Dermis blood vessel endothelial cell (primary cell): ENCODE data around the gene ZDHHC14. TPM values are rescaled to one million over a fixed set of nuclear protein-coding genes. Genes with fewer than 3 reads are reported as not detected.

Experiments
- DNase-seq: peaks from one replicate; pipeline ENCODE4 v3.0.0; 2010
- total RNA-seq: library from RNA; depleted of rRNA; stranded (reverse); fragments of >200 nt; gene quantifications from 2 replicates; pipeline ENCODE4 v1.2.3, GENCODE V29; 2014

Gene ZDHHC14
- total RNA-seq, 1 donor from 2014 or later: 32.8 TPM

DNA sequence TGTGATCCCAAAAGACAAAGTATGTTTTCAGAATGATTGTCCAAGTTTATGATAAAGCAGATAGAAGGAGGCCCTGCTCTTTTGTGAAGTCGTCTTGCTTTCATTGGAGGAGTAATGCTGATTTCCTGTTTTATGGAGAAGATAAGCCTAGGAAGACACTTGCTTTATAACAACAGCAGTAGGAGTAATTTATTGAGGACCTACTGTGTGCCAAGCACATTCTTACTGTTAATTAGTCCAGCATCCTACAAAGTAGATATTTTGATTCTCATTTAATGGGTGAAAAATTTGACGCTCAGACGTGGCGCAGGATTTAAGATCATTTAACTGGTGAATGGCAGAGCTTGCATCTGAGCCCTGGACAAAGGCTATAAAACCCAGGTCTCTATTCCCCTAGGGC lies 87.6 kb downstream of the ZDHHC14 start:
- DNase-seq: no peak

DNA sequence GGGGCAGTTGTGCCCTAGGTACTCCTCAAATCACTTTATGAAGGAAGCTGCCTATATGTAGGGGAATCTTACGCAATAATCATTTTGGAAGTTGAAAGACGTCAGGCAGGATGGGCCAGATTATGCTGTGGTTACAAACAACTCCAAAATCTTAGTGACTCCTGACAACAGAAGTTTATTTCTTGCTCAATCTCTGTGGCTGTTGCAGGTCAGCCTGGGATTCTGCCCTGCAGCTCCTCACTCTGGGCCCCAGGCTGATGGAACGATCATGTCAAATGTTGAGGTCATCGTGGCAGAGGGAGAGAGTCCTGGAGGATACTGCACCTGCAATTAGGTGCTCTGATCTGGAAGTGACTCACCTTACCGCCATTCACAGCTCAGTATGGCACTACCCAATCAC lies 88.4 kb downstream of the ZDHHC14 start:
- DNase-seq: no peak

DNA sequence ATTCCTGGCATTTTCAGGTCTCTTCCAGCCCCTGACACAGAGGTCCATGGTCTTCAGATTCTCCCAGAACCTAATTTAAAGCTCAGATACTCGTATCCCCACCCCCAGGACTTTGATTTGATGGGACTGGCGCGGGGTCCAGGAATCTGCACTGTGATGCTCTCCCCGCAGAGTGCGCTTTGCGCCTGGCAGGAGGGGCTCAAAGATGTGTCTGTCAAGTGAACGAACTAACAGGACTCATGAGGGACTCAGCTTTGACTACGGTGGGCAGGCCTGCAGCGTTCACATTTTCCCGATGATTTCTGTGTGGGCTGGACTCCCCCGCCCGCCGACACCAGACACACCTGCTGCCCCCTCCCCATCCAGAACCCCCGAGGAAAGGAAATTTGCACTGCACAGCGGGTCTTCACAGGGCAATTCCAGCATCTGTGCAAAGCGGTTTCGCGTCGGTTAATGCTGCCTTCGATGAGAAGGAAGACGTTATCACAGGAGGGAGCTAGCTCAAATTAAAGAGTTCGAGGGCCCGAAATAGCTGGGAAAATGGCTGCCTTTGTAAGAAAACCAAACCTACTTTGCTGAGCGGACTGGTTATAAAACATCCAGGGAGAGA lies 90.2 kb downstream of the ZDHHC14 start:
- DNase-seq: no peak

DNA sequence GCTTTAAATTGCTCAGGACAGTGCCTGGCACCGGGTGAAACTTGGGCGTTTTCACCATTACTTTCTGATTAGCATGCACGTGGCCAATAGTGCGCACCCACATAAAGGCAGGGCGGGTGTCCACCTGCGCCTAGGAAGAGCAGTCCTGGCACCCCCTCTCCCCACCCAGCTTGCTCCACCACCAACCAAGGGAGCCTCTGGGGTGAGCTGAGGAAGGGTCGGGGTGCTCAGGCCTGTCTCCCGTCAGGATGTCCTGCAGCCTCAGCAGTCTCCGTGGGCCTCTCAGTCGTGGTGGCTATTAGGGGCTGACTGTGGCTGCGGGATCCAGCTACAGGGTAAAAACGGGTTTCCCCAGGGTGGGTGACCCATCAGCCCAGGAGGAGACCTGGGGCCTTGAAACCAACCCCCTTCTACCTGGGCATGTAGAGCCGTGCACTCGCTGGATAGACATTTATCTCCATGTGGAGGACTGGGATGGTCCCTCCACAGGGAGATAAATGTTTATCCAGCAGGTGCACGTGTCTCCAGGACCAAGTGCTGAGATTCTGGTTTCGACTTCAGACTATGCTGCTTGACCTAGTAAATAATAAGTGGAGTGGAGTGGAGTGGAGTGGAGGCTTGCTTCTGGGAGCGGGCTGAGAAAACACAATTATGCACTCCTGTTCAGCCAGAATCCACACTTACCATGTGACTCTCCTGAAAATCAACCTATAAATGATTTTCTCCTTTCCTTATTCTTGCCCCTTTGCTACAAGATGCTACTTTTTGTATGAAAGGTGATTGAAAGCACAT lies 91.1 kb downstream of the ZDHHC14 start:
- no peak for DNase-seq

DNA sequence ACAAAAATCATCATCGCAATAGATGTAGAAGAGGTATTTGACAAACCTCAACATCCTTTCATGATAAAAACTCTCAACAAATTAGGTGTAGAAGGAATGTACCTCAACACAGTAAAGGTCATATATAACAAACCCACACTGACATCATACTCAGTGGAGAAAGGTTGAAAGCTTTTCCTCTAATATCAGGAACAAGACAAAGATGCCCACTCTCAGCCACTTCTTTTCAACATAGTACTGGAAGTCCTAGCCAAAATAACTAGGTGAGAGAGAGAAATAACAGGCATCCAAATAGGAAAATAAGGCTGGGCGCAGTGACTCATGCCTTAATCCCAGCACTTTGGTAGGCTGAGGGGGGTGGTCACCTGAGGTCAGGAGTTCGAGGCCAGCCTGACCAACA lies 95.8 kb downstream of the ZDHHC14 start:
- DNase-seq: no peak

DNA sequence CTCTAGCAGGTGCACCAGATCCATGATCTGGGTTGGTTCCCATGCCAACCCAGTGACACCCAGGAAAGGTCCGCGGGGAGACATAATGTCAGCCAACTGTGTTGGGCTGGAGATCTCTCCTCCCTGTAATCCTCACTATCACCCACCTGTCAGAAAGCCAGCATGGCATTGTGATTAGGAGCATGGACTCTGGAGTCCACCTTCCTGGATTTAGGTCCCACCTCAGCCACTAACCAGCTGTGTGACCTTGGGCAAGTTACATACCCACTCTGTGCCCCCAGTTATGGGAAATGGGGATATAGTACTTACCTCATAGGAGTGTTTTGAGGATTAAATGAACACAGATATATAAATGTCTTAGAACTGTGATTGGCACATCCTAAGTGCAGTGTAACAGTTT lies 97.9 kb downstream of the ZDHHC14 start:
- DNase-seq: no peak

DNA sequence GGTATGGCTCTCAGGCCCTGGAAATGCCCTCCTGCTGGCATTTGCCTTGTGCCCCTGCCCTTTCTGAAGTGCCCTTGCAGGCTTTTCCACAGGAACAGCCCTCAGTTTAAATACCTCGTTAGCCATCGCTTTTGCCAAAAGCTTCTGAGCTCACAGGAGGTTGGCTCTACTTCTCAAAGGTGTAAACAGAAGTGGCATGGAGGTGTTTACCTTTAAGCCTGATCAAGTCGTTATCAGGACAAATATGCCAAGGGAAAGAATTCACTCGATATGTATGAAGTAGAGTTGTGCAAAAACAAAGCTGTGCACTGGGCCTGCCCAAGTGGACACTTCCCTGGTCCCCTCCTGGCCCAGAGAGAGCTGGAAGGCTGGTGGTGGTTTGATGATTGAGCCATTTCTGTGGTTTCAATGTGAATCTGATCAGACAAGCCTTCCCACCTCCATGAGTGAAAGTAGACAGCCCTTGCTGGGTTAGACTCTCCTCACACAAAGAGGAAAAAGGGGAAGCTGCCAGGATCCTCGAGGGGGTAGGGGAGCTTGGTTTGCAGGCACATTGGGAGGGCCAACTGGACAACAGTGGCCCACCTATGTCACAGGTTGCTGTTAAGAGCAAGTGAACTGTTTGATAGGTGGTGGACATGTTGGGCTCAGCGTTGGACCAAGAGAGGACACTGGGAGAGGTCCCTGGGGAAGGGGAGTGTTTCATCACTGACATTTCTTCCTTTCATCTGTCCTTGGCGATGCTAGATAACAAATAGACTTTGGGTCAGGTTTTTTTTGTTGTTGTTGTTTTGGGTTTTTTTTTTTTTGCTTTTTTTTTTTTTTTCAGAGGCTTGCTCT lies 98.7 kb downstream of the ZDHHC14 start:
- DNase-seq: no peak

DNA sequence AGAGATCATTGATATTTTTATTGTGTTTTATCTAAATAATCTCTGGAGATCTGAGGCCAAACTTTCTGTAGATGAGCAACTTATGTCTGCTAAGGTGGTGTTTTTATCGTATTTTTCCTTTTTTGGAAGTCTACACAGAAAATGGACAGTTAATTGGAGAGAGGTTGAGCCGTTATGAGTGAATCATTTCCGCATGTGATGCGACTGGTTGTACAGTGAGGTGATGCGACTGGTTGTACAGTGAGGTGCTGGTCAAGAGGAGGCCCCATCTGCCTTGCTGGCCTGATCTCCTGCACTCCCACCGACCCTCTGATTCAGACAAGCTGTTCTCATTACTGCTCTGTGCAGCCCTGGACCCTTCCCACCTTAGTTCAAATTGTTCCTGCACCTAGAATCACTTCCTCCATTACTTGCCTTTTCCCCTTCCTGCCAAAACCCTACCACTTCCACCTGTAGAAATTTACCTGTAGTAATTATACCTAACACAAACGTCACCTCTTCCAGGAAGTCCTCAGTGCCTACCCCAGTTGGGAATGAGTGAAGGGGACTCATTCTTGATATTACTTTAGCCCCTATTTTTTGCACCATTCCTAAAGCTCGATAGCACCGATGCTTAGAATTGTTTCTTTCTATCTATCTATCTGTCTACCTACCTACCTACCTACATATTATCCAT lies 100.3 kb downstream of the ZDHHC14 start:
- no peak for DNase-seq

DNA sequence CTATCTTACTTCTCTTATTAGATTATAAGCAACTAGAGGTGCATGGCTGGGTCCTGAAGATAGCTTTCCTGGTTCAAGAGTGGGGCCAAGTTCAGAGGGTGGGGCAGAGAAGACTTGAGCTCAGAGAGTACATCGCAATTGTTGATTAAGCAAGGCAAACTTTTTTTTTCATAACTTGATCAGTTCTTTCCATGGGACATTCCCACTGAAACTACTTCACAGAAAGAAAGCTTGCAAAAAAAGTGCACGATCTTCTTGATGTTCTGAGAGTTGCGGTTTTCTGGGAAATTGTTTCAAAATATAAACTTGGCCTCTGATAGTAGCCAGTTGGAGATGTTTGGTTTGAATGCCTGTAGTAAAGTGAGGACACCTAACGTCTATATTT lies 100.9 kb downstream of the ZDHHC14 start:
- DNase-seq: no peak

DNA sequence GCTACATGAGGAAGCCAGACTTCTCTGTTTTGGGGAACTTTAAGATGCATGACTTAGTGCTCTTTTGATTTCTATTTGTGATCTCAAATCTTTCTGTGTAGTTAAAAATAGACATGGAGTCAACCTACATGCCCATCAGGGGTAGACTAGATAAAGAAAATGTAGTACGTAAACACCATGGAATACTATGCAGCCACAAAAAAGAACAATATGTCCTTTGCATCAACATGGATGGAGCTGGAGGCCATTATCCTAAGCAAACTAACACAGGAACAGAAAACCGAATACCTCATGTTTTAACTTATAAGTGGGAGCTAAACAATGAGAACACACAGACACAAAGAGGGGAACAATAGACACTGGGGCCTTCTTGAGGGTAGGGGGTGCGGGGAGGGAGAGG lies 102.8 kb downstream of the ZDHHC14 start:
- no peak for DNase-seq

DNA sequence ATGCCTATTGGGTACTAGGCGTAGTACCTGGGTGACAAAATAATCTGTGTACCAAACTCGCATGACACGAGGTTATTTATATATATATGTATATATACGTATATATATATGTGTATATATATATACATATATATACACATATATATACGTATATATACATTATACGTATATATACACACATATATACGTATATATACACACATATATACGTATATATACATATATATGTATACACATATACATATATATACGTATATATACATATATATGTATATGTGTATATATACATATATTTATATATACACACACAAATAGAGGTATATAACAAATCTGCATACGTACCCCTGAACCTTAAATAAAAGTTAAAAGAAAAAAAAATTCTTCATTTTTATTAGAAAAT lies 103.2 kb downstream of the ZDHHC14 start:
- no peak for DNase-seq

DNA sequence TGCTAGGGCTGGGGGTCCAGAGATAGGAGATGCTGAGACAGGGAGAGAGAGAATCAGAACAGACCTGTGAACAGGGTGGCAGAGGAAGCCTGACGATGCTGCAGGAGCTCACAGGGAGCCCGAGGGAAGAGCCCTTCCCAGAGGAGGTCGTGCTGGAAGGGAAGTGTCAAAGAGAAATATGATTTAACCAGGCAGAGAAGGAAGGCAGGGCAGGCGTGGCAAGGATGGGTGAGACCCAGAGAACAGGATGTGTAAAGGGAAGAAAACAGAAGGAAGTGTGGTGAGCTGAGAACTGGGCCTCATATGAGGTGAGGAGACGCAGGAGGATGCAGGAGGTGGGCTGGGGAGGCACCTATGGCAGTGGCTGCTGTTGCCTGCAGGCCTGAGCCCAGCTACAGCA lies 105.6 kb downstream of the ZDHHC14 start:
- no peak for DNase-seq

DNA sequence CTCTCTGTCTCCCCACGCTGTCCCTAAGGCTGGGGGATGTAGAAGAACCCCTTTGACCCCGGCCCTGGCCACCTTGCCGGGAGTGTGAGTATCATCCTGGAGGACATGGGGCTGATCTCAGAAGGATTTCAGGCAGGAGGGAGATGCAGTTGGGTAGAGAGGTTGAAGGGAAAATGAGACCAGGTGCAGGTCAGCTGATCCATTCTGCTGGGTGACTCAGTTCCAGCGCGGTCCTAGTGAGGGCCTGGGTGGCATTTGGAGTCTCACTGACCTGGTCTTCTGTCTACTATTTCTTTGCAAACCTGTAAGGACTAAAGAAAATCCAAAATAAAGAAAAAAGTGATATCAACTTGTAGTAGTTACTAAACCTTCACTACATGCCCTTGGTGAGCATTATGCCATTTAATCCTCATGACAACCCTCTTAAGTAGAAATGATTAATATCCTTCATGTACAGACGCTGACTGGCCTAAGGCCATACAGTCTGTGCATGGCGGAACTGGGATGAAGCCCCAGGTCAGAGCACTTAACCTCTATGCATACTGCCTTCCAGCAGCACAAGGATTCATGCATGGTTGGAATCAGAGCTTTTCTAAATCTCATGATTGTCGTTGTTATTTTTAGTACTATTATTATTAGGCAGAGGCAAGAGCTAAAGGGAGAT lies 106.3 kb downstream of the ZDHHC14 start:
- DNase-seq: no peak

DNA sequence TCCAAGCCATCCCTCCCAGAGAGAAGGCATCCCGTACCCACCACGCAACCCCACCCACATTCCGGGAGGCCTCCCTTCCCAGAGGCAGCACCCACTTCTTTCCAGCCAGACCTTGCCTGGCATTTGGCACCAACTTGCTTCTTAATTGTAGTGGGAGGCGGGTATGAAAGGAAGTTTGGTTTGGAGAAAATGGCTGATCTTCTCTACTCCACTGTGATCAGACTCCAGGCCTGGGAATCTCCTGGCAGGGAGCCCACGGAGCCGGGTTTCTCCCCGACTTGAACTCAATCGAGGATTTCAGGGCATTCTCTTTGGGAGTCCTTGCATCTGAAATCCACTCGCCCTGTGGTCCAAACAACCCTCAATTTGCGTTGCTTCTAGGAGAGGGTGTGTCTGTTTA lies 107.1 kb downstream of the ZDHHC14 start:
- DNase-seq: no peak

DNA sequence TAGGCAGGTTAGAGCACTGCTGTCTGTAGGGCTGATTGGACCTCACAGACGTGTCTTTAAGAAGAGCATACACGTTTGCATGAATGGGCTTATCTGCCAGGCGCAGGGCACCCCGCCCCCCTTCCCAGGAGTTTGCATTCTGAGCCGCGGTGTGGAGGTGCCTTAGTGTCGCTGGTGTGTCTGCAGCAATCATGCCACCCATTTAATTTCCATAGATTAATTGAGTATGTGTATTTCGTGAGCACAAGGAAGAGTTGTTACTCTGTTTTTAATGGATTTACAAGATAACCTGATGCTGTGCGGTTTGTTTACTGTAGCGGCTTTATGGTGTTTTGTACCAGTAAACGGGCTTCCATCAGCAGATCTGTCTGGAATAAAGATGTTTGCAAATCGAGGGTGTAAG lies 107.7 kb downstream of the ZDHHC14 start:
- no peak for DNase-seq

DNA sequence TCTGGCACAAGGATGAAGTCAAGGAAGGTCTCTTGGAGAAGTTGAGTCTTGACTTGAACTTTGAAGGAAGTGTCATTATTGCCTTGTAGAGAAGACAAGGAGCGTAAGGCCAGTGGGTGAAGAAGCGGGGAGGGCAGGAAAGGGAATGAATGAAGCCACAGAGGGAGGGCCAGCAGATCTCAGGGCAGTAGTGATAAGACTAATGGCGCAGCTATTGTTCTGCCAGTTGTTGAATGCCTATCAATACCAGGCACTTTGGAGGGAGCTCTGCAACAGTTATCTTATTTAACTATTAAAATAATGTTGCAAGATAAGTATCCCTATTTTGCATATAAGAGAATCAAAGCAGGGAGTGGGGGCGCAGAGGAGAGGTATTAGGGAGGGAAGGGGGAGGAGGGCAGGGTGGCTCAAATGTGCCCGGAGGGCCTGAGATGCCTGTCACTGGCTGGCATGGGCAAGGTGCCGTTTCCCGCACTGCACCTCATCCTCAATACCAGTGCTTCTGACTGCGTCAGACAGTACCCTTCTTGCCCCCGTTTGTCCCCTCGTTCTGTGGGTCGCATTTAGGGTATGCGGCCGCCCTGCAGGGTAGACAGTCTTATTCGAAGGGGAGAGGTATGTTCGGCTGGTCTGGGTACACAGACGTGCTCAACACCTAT lies 109.8 kb downstream of the ZDHHC14 start:
- DNase-seq: no peak

DNA sequence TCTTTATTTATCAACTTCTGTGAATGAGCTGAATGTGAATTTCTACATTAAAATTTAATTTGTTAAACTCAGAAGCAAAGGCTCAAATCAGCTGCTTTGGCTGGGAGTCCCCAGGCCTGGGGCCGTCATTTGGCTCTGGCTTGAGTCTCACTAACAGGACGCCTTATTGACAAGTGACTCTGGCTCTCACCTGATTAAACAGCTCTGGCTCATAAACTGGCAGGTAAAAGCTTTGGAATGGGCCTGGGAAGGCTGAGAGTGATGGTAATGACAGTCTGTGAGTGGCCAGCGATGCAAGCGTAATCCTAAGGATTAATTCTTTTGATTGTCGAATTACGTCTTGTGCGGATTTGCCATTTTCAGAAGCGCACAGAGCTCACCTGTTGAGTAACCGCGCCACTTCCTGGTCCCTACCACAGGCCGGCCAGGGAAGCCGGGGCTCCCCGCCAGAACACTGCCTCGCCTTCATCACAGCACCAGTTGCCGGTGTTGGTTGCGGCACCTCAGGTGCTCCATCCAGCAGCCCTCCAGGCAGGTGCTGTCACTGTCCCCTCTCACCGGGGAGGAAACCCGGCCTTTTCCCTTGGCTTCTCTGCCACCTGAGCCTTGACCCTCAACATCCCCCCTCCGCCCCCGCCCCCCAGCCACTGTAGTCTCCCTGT lies 110.7 kb downstream of the ZDHHC14 start:
- DNase-seq: no peak

DNA sequence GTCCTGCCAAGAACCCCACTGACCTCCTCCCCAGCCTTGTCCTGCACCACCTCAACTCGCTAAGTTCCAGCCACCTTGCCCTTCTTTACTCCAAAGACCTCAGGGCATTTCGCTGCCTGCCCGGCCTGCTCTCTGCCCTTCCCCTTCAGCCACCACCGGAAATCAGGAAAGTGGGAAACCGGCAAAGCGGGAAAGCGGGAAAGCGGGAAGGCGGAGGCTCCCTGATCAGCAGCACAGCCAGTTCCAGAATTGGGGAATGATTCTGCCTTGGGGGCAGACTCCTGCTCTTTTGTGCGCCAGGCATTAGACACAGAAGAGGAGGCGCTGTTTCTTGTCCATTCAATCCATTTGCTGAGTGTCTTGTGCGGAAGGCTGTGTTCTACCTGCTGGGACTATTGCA lies 111.3 kb downstream of the ZDHHC14 start:
- no peak for DNase-seq

DNA sequence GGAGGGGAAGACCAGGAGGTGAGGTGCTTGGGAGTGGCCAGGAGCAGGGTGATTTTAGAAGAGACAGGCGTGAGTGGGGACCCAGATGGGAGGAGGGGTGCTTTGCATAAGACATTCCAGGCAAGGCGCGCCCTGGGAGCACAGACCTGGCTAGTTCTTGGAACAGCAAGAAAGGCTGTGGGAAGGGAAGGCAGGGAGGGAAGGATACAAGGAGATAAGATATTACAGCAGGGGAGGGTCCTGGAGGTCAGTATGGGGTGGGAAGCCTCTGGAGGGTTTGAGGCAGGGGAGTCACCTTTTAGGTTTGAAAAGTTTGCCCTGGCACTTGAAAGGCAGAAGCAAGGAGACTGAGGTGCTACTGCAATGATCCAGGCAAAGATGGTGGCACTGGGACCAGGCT lies 111.8 kb downstream of the ZDHHC14 start:
- no peak for DNase-seq

DNA sequence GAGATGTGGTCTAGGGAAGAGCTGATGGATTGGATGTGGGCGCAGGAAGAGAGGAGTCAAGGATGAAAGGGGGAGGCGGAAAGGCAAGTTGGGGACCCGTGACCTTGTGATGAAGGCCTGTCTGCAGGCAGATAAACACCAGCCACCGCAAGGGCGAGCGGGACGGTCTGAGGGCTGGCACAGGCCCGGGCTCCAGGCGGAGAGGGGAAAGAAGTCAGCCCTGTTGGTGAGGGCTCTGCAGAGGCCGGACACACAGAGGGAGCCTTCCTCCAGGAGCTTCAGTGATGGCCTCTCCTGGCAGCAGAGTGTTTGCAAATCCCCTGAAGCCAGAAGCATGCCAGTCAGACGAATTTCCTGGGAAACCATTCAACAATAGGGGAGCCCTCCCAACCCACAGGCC lies 112.2 kb downstream of the ZDHHC14 start:
- no peak for DNase-seq

DNA sequence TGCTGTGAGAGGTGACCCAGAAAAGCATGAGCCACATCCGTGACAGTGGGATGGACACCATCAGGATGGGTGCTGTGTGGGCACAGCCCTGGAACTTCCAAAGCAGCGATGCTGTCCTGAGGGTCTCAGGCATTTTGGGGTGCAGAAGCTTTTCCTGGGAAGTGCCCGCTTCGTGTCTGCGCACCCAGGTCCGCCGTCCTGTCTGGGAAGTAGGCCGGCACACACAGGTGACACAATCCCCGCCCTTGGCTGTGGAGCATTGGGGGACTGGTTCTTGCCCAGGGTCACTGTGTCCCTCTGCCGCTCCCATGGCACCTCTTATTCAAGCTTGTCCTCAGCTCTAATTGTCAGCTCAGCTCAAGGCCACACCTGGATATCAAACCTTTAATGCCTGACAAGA lies 112.6 kb downstream of the ZDHHC14 start:
- DNase-seq: no peak
